ENCODE data around the gene CXXC5.

CXXC5 gene

GRCh38 chr5:139638736-139639618, 9.2 kb upstream of the CXXC5 start:
- no peak for DNase-seq

DNA sequence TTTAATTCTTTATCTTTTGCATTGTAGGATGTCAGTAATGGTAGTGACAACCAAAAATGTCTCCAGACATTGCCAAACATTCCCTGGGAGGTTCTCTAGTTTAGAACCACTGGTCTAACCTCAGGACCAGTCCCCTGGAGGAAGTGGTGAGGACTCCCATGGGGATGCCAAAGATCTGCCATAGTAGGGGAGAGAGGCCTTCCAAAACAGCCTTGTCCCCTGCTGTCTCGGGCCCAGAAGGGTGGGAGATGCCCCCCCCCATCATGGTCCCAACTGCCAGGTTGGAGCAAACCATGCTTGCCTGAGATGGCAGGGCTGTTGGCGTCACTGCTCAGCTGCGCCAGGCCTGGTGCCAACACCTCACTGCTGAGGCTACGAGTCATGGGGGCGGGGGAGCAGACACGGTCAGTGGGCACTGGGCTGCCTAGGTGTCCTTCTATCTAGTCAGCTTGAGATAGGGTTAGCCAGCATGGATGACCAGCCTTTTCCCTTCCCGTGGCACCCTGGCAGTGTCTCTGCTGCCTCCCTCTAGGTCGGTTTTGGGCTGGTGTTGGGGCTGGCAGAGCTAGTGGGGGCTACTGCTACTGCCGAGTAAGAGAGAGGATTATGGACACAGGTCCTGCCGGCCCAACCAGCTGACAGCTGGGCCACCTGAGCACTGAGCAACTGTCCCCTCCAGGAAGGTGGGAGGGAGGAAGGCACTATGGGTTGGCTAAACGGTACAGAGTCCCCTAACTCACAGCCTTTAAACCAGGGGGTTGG, 8.3 kb upstream of the CXXC5 start:
- peak in 3 of 4 experiments; percentile 29 to 41 (median 32) for DNase-seq

DNA sequence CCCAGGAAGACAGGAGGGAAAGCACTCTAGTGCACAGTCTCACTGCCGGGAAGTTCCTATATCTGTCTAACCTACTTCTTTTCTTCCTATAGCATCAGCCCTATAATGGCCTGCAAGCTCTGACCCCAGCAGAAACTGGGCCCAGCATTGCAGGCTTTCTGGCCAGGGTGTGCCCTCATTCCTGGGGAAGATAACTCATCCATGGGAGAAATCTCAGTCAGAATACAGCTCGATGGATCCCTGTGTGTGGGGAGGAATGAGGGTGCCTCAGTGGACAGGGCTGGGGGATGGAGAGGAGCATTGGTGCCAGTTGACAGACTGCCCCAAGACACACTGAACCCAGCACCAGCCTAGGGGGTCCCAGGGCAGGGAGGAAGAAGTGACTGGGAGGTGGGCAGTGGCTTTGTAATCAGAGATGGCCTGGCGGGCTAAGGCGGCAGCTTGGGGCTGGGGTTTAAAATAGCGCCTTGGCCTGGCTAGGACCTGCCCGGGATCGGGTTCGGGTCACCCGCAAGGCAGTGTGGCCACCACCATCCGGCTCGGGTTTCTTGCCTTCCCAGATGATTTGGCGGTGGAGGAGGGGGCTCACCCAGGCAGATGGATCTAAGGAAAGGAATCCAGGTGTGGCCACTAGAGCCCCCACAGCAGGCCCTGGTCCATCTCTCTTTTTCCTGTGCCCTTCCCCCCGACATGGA, 7.6 kb upstream of the CXXC5 start:
- no peak for DNase-seq

GRCh38 chr5:139641116-139642080, 6.8 kb upstream of the CXXC5 start:
- no peak for DNase-seq

- DNase-seq: no peak
These were observed 5.9 kb upstream of the CXXC5 start for GRCh38 chr5:139642213-139642612.

DNA sequence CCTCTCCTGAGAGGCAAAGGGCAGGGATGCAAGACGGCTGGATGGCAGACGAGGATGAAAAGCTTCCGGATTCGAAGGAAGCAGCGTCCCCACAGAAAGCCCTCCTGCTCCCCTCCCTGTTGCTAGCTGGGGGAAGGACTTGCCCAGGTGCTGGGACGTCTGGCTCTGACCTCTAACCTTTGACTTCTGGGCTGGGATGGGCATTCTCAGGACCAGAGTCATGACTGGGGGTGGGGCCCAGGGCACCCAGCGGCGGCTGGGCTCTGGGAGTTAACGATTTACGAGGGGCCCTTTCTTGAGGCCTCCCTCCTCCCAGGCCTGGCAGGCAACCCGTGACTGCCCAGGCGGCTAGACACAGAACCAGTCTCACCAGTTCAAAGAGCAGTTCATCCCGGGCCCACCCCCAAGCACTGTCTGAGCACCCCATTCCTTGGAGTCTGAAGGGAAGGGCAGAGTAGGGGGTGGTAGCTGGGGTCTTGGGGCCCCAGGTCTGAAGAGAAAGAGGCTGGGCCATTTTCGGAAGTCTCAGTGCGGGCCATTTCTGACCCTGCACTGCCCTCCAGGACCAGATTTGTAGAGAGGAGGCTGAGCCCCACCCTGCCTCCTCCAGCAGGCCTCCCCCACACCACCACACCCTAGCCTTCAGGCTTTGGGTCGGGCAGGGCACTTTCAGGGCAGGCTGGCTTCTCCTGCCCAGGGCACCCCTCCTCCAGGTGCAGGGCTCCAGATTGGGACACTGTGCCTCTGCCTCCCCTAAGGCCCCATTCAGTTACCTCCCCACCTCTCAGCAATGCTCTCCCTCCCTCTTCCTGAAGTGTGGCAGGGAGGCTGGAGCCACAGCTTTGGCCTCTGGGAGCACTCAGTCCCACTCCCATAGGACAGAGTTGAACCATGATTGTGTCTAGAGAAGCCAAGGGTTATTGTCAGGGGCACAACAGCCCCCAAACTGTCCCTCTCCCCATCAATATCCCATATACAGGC, 5.0 kb upstream of the CXXC5 start:
- DNase-seq: no peak

DNA sequence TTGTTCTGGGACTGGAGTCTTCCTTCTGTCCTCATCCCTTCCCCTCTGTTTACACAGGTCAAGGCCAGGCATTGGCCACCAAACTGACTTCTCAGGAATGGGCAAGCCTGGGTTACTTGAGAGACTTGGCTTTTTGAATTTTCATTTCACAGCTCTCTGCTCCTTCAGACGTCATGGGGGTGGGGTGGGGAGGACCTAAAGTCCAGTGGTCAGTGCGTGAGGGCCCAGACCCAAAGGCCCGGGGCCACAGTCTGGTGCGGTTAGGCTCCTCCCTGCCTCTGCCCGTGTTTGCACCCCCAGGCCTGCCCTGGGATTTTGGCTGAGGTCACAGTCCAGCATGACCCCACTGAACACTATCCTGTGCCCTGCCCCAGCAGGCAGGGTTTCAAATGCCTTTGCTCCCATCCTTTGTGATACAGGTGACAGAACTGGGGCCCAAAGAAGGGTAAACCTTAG, 4.1 kb upstream of the CXXC5 start:
- peak in 1 of 4 experiments; percentile 2 for DNase-seq

DNA sequence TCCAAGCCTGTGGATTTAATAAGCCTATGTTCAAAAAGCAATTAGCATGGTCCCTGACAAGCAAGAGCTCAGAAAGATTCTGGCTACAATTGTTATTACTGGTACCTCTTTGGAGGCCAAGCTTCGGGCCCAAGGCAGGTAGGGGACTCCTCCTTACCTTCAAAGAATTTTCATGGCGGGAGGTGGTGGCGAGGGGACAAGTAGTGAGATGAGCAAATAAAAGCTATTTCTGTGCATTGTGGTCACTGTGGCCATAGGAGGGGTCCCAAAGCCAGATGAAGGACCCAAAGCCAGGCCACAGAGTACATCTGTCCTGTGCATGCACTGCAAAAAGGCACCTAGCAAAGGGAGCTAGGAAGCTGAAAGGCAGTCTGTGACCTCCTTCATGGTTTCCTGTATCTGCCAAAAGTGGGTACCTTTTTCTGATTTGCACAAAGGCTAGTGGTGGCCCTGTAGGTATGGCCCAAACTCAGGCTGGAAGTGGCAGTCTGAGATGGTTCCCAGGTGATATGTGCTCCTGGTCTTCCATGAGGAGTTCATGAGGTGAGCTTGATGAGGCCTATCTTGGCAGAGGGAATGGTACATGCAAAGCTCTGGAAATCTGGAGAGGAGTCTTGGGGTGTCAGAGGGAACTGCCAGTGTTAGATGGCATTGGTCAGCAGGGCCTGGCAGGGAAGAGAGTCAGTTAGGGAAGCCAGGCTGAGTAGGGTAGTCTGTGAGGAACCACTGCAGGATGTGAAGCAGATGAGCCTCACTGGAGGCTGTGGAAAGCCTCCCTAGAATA, 3.3 kb upstream of the CXXC5 start:
- peak; percentile 26 to 66 (median 60) for DNase-seq

GRCh38 chr5:139645430-139645871, 2.7 kb upstream of the CXXC5 start:
- DNase-seq: no peak

GRCh38 chr5:139646111-139646510, 2.0 kb upstream of the CXXC5 start:
- DNase-seq: no peak

DNA sequence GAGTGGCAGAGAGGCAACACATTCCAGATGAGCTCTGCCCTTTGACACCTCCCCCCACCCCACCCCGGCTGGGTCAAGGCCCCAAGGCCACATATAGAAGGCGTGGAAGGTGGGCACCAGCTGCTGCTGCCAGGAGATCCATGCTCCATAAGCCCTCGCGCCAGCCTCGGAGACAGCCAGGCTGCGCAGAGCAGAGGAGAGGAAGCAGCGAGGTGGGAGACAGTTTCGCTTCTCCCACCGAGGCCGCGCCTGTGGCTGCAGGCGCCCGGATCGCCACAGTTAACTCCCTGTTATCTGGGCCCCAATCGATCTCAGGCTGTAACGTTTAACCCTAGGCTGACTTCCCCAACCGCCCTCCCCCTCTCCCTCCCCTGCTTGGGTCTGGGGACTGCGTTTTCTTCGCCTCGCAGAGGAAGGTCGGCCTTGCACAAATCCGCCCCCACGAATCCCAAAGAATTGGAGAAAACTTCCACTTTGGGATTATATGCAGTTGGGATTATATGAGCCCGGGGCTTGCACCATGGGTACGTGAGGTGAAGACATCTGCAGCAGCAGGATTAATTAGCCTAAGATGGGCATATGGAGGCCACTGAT, 1.1 kb upstream of the CXXC5 start:
- peak; percentile 79 to 86 (median 82) for DNase-seq

DNA sequence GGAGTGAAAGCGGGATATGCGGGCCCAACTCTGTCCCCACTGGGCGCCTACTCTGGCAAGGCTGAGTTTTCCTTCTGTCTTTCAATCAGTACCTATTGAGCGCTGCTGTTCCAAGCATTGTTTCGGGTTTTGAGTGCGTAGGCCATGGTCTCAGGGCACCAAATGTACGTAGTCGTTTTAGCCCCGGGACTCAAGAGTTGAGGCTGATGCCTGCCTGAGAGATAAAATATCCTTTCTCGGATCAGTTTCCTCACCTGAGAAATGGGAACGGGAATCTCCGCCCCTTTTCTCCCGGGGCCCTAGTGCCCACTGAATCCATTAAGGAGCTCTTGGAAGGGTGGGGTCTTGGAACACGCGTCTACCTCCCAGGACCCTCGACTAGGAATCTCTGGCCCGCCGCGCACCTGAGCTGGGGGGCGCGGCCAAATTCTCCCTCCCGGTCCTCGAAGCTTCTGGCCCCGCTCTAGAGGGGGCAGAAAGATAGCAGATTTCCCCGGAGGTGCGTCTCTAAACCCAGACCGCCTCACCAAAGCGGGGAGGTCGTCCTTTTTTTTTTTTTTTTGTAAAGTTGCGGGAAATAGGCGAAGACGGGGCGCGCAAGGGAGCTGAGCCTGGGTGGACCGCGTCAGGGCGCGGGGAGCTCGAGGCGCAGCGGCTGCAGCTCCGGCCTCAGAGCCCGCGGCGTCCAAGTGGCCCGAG, 494 bp upstream of the CXXC5 start:
- no peak for DNase-seq

DNA sequence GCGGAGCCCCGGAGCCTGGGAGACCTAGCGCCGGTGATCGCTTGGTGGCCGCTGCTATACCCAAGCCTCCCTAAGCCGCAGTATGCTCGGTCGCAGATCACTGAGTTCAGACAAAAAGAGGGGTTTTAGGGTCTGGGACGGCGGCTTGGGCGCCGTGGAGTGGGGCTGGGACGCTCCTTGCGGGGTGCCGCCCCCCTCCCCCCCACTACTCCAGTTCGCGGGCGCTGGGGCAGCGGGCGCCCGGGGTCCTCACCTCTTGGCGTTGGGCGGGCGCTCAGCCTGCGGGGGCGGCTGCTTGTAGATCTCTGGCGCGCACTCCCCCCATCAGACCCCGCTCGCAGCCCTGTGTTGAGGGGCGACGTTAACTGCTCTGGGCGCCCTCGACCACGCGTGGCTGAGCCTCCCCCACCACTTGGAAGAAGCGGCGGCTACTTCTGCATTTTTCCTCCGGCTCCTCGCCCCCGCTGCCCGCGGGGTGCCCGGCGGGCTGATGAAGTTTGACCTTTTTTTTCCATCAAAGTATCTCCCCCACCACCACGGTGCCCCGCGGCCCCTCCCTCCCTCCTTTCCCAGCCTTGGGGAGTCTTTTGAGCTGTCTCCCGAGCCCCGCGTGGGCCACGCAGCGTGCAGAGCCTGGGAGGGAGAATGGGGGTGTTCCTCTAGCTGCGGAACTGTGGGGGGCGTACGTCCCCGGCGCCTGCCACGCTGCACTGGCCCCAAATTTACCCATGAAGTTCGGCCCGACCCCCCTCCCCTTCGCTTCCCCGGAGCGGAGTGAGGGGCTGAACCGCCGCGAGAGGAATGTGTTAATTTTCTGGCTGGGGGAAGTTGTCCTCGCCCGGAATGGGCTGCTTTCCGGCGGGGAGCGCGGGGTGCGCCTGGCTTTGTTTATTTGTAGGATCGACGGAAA, 1.2 kb downstream of the CXXC5 start:
- DNase-seq: peak; percentile 87 to 93 (median 91)

DNA sequence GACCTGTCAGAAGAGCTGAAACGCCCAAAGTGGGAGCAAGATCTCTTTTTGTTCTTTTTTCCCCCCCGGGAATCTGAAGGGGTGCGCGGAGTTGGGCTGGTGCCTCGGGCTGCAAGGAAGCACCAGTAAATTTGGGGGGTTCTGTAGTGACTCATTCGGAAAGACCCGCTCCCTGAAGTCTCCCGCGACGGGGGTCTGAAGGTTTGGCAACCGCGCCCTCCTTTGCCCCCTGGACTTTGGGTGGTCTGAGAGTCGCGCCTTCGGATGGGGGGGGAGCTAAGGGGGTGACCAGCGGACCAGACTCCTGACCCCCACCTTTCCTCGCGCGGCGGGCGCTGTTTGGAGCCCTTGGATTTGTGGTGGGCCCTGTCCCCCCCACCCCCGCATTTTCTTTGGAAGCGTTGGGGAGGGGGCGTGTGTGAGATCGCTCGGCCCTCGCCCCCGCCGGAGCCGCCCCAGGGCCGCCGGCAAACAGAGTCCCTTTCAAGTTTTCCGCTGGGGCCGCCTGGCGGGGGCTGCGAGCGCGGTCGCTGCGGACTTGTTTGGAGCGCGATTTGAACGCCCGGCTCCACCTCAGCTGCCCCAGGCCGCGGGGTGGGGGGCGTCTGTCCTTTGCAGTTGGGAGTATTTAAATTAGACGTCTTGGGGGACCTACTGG, 2.0 kb downstream of the CXXC5 start:
- peak in 3 of 4 experiments; percentile 54 to 76 (median 64) for DNase-seq

- peak in 3 of 4 experiments; percentile 30 to 47 (median 45) for DNase-seq
These were observed 2.5 kb downstream of the CXXC5 start for GRCh38 chr5:139650689-139651042.

DNA sequence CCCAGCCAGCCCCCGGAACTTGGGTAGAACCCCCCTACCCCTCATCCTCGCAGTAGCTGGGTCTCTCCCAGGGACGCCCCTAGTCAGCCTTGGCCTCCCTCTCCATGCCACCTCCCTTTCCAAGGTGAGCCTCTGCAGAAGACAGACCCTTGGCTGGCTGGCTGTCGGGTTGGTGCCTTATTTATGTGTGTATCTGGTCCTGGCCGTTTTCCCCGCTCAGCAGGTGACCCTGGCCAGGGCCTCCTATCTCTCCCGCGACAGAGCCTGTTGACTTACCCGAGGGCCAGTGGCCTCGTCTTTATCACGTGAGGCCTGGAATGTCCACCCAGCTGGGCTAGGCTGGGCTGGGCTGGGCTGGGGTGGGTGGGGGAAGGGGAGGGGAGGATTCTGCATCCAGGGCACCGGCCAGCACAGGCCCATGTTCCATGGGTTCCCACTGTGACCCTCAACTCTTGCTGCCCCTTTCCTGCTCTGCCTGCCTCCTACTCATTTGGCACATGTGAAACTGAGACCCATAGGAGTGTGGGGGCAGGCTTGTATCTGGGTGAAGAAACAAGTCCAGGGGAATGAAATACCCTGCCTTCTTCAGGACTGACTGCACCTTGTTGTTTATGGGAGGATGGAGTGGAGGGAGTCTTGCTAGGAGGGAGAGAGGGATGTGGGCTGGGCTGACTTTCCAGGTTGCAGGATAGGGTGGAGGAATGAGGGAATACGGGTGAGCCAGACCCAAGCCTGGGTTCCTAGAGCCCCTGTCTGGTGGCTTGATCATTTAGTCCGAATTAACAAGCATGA, 3.1 kb downstream of the CXXC5 start:
- DNase-seq: peak; percentile 58 to 80 (median 77)

All from suppressor macrophage (primary cell).